Measurements from ENCODE around the gene PLA2G4E.

PLA2G4E gene

DNA sequence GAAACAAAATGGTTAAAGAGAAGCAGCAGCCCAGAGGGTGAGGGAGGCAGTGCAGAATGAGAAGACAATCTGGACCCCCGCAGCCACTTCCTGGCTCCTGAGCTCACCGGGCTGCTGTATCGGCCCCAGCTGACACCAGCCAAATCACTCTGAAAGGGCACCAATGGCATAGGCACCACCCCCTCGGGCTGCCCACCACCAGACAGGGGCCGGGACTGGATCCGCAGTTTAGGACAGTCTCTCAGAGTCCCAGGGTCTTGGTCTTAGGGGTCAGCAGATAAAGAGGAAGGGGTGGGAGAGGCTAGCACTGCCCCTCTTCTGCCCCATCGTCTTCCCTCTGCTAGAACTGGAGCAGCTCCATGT lies 30.6 kb downstream of the PLA2G4E start:
- DNase-seq, result no peak

- DNase-seq, result peak; percentile 78
These were observed 31.1 kb downstream of the PLA2G4E start for GRCh38 chr15:41989573-41990242.

DNA sequence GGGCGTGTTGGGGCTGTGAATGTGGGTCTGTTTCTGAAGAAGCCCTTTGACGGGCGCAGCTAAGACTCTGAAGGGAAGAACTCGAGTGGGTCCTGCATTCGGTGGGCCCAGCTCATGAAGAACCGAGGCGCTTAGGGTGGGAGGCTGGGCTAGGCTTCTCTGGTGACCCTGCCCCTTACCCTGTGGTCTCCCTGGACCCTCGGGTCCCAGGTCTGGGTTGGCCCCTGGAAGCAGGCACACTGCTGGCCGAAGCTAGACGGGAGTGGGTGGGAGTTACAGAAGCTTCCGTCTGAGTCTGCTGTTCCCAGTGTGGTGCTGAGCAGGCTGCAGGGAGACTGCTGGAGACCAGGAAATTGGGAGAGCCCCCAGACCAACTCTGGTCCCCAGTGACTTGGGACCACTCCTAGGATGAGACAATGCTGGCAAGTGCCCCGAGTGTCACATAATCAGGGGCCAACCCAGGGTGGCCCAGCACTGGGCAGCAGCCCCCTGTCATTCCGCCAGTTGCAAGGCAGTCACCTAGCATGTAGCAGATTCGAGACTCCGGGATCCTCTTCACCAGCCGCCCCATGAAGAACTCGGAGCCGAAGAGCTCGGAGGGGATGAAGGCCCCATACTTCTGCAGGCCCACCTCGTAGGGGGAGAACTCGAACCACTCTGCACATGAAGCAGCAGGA lies 31.8 kb downstream of the PLA2G4E start:
- no peak for DNase-seq

- DNase-seq, result no peak
These were observed 32.9 kb downstream of the PLA2G4E start for GRCh38 chr15:41987925-41988275.

- no peak for DNase-seq
These were observed 33.5 kb downstream of the PLA2G4E start for GRCh38 chr15:41987246-41987924.

DNA sequence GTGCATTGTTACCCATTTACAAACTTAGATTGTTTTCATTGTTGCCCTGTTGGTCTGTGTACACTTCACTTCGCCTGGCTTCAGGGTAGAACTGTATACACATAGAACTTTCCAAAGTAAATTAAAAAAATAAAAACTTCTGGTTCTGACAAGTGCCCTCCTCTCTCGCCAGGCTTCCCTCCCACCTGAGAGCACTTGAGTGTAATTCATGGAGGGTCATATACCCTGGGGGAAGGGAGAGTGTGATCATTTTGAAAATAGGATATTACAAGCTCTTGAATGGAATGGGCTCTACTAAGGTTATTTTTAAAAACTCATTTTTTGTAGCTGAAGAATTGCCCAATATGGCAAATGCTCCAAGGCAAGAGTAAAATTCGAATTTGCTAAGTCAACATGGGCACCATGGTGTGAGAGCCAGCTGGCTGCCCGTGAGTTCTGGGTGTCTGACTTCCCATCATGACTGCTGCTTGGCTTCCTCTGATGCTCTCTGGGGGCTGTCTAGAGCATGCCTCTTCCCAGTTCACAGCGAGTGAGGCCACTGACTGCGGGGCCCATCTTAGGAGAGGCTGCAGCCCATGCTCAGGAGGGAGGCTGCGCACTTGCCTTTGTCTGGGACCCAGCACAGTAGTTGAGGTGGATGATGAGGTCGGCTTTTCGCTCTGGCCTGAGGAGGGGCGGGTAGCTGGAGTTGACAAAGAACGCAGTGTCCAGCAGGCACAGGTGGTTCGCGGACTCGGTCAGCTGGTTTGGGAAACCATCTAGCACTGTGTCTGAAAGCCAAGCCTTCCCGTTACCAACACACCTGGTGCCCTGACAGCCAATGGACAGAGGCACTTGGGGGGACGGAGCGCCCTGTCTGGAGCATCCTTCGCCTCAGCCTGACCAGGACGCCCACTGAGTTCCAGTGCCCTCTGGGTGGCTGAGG lies 35.3 kb downstream of the PLA2G4E start:
- DNase-seq, result no peak

GRCh38 chr15:41984622-41985021 lies 36.2 kb downstream of the PLA2G4E start:
- no peak for DNase-seq

DNA sequence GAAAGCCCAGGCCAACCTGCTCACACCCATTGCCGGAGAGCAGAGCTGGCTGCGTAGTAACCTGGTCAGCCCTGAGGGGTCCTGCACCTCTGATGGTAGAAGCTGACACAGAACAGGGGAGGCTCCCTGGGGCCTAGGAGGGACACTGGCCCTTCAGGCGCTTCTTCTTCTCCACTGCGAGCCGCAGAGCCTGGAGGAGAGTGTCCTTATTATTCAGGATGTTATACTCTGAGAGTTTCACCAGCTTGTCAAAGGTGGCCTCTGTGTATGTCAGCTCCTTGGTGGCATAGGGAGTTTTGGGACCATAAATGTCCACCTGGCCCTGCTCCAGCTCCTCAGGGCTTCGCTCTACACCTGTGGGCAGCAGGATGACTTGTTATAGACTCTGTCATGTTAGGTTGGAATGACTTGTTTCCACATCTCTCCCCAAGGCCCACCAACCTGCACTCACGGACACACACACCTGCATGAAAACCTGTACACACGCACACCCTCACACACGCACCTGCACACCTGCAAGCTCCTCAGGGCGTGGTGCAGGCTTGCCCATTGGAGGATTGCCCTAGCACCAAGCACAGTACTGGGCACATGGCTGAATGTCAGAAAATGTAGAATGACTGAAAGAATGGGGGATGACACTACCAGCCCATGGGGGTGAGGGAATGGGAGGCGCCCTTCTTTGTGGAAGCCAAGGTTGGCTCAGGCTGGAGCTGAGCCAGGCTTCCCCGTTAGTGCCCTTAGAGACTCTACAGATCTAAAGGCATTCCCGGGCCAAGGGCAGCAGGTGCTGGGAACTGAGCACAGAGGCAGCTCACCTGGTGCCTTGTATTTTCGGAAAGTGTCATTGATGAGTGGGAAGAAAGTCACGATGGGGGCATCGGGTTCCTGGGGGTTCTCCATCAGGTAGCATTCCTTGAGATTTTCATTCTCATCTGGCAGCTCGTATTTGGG lies 36.9 kb downstream of the PLA2G4E start:
- no peak for DNase-seq

- no peak for DNase-seq
These were observed 37.6 kb downstream of the PLA2G4E start for GRCh38 chr15:41983221-41983620.

- no peak for DNase-seq
These were observed 38.5 kb downstream of the PLA2G4E start for GRCh38 chr15:41982133-41982930.

DNA sequence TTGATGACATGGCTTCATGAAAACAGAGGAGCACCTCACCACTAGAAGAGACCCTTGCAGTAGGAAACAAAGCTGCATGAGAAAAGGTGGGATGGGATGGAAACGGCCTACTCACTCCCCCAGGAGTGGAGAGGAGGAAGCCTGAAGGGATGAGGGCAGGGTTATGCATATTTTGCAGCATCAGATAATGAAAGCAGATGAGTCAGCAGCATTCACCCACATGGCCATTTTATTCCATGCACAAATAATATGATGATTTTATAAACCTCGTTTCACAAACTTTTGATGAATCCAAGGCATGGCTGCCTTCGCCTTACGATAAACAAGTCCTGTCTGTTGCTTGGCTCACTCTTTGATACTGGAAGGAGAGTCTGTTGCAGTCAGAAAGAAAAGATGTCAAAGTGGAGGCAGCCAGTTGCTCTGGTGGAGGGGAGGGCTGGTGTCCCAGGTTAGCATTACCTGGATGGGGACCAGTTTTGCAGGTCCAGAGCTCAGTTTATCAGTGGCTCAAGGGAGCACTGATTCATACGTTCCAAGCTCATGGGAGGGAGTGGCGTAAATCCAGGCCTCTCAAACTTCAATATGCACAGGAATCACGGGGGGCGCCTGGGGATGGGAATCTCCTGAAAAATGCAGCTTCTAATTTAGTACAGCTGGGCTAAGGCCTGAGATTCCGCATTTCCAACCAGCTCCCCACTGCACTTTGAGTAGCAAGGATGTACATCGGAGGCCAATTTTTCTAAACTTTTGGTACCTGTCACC lies 39.3 kb downstream of the PLA2G4E start:
- DNase-seq, result no peak

- no peak for DNase-seq
These were observed 40.1 kb downstream of the PLA2G4E start for GRCh38 chr15:41980654-41981323.

- no peak for DNase-seq
These were observed 41.2 kb downstream of the PLA2G4E start for GRCh38 chr15:41979493-41980266.

- no peak for DNase-seq
These were observed 42.3 kb downstream of the PLA2G4E start for GRCh38 chr15:41978534-41978933.

- DNase-seq, result no peak
These were observed 43.0 kb downstream of the PLA2G4E start for GRCh38 chr15:41977757-41978383.

GRCh38 chr15:41975669-41976068 lies 45.2 kb downstream of the PLA2G4E start:
- DNase-seq, result no peak

GRCh38 chr15:41974041-41974440 lies 46.8 kb downstream of the PLA2G4E start:
- DNase-seq, result no peak
